SKM-1 (cell line): Measurements from ENCODE around the gene SPSB3.

Experiments used
- DNase-seq: peaks from one replicate; lab custom pipeline; 2025; ENCODE audit not compliant: unreplicated experiment; lab: John Stamatoyannopoulos, UW

SPSB3 gene

GRCh38 chr16:1775846-1776671, 6.3 kb downstream of the SPSB3 start:
- no peak for DNase-seq

- no peak for DNase-seq
Observed at GRCh38 chr16:1775006-1775845, 7.1 kb downstream of the SPSB3 start.

DNA sequence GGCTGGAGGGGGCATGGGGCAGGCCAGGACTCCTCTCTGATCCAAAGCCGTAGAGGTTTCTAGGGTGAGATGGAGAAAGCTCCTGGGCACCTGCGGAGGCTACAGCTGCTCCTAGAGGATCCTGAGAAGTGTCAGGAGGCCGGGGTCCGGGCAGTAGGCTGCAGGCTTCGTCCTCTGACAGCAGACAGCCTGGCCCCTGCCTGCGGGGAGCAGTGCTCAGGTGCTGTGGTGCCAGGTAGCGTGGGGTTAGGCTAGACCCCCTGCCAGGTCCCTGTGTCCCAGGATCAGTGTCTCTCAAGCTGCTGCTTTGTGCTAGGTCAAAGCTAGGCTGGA, 8.0 kb downstream of the SPSB3 start:
- no peak for DNase-seq

DNA sequence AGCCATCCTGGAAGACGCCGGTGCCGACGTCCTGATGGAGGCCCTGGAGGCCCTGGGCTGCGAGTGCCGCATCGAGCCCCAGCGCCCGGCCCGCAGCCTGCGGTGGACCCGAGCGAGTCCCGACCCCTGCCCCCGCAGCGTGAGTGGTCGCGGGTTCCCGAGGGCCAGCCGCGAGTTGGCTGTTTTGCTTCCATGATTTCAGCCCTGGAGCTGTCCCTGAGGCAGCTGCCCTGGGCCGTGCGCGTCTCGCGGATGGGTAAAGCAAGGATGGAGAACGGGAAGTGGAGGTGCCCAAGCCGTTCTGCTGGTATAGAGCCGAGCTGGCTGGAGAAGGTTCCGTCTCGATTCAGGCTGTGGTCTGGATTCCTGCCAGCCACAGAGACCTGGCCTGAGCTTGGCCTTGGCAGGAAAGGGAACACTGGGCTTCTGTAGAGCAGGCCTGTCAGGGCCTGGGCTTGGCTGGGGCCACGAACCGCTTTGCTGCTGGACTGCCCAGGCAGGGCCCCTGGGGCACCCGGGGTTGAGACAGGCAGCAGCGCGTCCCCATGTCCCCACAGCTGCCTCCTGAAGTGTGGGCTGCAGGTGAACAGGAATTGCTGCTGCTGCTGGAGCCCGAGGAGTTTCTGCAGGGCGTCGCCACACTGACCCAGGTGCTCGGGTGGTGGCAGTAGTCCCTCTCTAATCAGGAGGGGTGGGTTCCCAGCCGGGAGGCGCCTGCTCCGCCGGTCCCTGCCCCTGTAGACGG, 8.5 kb downstream of the SPSB3 start:
- peak; percentile 59 for DNase-seq

- DNase-seq, result peak; percentile 69
Observed at GRCh38 chr16:1772908-1773702, 9.3 kb downstream of the SPSB3 start, which contains the start of gene MRPS34. TSS of gene MRPS34 (minus strand) at chr16:1773134. CDS start at chr16:1773119, 15 bp downstream.

- no peak for DNase-seq
Observed at GRCh38 chr16:1772362-1772907, 9.9 kb downstream of the SPSB3 start, which contains the start of gene EME2. TSS of gene EME2 (plus strand) at chr16:1772810. CDS start at chr16:1773228, 418 bp downstream.

GRCh38 chr16:1771864-1772361, 10.5 kb downstream of the SPSB3 start:
- DNase-seq, result no peak

DNA sequence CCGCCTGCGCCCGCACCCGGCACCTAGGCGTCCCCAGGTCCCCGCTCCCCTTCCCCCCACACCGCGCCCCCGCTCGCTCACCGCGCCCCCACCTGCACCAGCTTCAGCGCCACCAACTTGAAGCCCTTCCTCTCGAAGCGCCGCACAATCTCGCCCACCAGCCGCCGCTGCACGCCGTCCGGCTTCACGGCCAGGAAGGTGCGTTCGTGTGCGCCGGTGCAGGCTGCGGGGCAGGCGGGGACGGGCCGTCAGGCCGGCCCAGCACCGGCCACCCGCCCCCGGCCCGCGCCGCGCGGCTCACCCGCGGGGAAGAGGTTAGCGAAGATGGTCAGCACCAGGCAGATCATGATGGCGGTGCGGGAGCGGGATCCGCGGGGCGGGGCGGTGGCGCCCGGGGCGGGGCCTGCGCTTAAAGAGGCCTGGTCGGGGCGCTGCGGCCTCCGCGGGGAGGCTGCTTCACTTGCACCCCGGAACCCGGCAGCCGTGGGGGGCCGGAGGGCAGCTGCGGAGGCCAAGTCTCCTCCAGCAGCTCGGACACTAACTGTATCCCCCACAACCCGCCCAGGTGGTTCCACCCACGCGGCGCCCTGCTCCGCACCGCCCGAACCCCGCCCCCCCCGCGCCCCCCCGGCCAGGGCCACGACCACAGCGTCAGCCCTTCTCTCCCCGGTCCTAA, 11.0 kb downstream of the SPSB3 start, which contains the start of gene NME3:
NME3 (minus strand) TSS at position 356 of the 676 bp plus-strand sequence; CDS start at position 347, 9 bp downstream.
- DNase-seq, result no peak

- DNase-seq, result no peak
Observed at GRCh38 chr16:1770328-1771187, 11.8 kb downstream of the SPSB3 start.

- no peak for DNase-seq
Observed at GRCh38 chr16:1769402-1770300, 12.7 kb downstream of the SPSB3 start.

DNA sequence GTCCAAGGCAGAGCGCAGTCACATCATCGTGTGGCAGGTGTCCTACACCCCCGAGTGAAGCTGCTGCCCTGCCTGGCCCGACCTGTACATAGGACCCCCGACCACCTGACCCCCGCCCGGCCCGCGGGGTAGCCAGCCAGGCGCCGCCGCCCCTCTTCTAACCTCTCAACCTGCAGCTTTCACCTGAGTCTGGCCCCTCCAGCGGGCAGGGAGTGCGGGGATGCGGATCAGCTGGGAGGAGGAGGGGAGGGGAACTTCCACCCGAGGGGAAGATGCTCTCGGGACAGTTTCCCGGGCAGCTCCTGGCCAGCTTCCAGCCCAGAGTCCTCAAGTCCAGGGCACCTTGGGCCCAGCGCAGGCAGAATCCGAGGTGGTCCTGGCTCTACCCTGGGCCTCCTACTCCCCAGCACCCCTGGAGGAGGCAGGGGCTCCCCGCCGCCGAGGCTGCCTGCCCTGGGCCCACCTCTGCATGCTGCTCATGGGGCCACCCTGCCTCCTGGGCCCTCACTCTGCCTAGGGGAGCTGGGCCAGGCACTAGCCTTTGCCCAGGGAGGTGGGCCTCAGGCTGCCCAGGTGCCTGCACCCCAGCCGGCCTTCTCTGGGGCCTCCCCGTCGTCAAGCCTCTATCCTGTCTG, 13.5 kb downstream of the SPSB3 start:
- DNase-seq, result no peak

- no peak for DNase-seq
Observed at GRCh38 chr16:1768061-1768766, 14.2 kb downstream of the SPSB3 start.

- no peak for DNase-seq
Observed at GRCh38 chr16:1767116-1767994, 15.0 kb downstream of the SPSB3 start.

- no peak for DNase-seq
Observed at GRCh38 chr16:1766701-1767100, 15.7 kb downstream of the SPSB3 start.

- no peak for DNase-seq
Observed at GRCh38 chr16:1766231-1766630, 16.1 kb downstream of the SPSB3 start.
